H9 (cell line): ENCODE data around the gene PARVB. TPM values are rescaled to one million over a fixed set of nuclear protein-coding genes. Genes with fewer than 3 reads are reported as not detected.

ENCODE experiments used
- DNase-seq: peaks from one replicate; pipeline ENCODE4 v3.0.0-alpha.2; 2017
- H2AFZ ChIP-seq: one replicate; pipeline ENCODE4 v1.6.1; 2013; ENCODE audit warnings: mild to moderate bottlenecking, low read length, control low read depth, moderate library complexity
- H2AK5ac ChIP-seq: 2 replicates; pipeline ENCODE4 v1.6.1; 2013; ENCODE audit warnings: low read length, control low read depth, mixed read lengths; ENCODE audit not compliant: insufficient read length
- H2BK120ac ChIP-seq: one replicate; pipeline ENCODE4 v1.6.1; 2013; ENCODE audit warnings: low read depth, mild to moderate bottlenecking, low read length, control low read depth, inconsistent platforms; ENCODE audit not compliant: poor library complexity, severe bottlenecking
- H2BK12ac ChIP-seq: 2 replicates; pipeline ENCODE4 v1.6.1; 2013; ENCODE audit warnings: low read length, control low read depth, mixed read lengths, low read depth; ENCODE audit not compliant: insufficient read length
- H2BK15ac ChIP-seq: 2 replicates; pipeline ENCODE4 v1.6.1; 2013; ENCODE audit warnings: low read depth, low read length, control low read depth
- H2BK20ac ChIP-seq: one replicate; pipeline ENCODE4 v1.6.1; 2013; ENCODE audit warnings: low read depth, mild to moderate bottlenecking, low read length, control low read depth, inconsistent platforms; ENCODE audit not compliant: poor library complexity, severe bottlenecking
- H2BK5ac ChIP-seq: 2 replicates; pipeline ENCODE4 v1.6.1; 2013; ENCODE audit warnings: low read length, control low read depth, mixed read lengths; ENCODE audit not compliant: insufficient read length
- H3K14ac ChIP-seq: 2 replicates; pipeline ENCODE4 v1.6.1; 2013; ENCODE audit warnings: low read length, control low read depth; ENCODE audit not compliant: insufficient read depth
- H3K18ac ChIP-seq: 2 replicates; pipeline ENCODE4 v1.6.1; 2013; ENCODE audit warnings: low read depth, mild to moderate bottlenecking, mixed read lengths, low read length, control low read depth; ENCODE audit not compliant: insufficient read length
- H3K23ac ChIP-seq: 2 replicates; pipeline ENCODE4 v1.6.1; 2013; ENCODE audit warnings: low read length, control low read depth, mixed read lengths, low read depth; ENCODE audit not compliant: insufficient read length
- H3K23me2 ChIP-seq: 2 replicates; pipeline ENCODE4 v1.6.1; 2013; ENCODE audit warnings: low read depth, mild to moderate bottlenecking, mixed read lengths, low read length, control low read depth; ENCODE audit not compliant: insufficient read length, poor library complexity, severe bottlenecking
- H3K27ac ChIP-seq: 2 replicates; pipeline ENCODE4 v1.5.1; 2013; ENCODE audit warnings: low read length, control low read depth, mixed read lengths, low read depth; ENCODE audit not compliant: insufficient read length
- H3K27me3 ChIP-seq: 2 replicates; pipeline ENCODE4 v1.6.1; 2013; ENCODE audit warnings: low read length, control low read depth, inconsistent platforms; ENCODE audit not compliant: insufficient read depth
- H3K4ac ChIP-seq: 2 replicates; pipeline ENCODE4 v1.6.1; 2013; ENCODE audit warnings: low read depth, mild to moderate bottlenecking, control low read depth, inconsistent platforms, low read length, moderate library complexity
- H3K4me1 ChIP-seq: 2 replicates; pipeline ENCODE4 v1.6.1; 2013; ENCODE audit warnings: low read length, control low read depth, inconsistent platforms; ENCODE audit not compliant: insufficient read depth
- H3K4me2 ChIP-seq: 2 replicates; pipeline ENCODE4 v1.6.1; 2013; ENCODE audit warnings: low read length, control low read depth, mixed read lengths; ENCODE audit not compliant: insufficient read length, insufficient read depth
- H3K56ac ChIP-seq: 2 replicates; pipeline ENCODE4 v1.6.1; 2013; ENCODE audit warnings: low read depth, mild to moderate bottlenecking, mixed read lengths, low read length, control low read depth; ENCODE audit not compliant: insufficient read length
- H3K79me1 ChIP-seq: 2 replicates; pipeline ENCODE4 v1.6.1; 2013; ENCODE audit warnings: low read depth, mild to moderate bottlenecking, moderate library complexity, low read length, control low read depth, inconsistent platforms; ENCODE audit not compliant: insufficient read depth, poor library complexity, severe bottlenecking
- H3K79me2 ChIP-seq: 2 replicates; pipeline ENCODE4 v1.6.1; 2013; ENCODE audit warnings: low read length, control low read depth, inconsistent platforms; ENCODE audit not compliant: insufficient read depth
- H3K9ac ChIP-seq: 2 replicates; pipeline ENCODE4 v1.6.1; 2013; ENCODE audit warnings: low read length, control low read depth, mixed read lengths; ENCODE audit not compliant: insufficient read length; ENCODE audit errors: extremely low read depth
- H3K9me3 ChIP-seq: one replicate; pipeline ENCODE4 v1.6.1; 2013; ENCODE audit warnings: low read depth, low read length, inconsistent platforms; ENCODE audit not compliant: control insufficient read depth
- H3T11ph ChIP-seq: one replicate; pipeline ENCODE4 v1.6.1; 2013; ENCODE audit warnings: mild to moderate bottlenecking, low read length, control low read depth, inconsistent platforms
- H4K20me1 ChIP-seq: one replicate; pipeline ENCODE4 v1.6.1; 2013; ENCODE audit not compliant: control insufficient read depth, insufficient read length, insufficient read depth
- H4K5ac ChIP-seq: 2 replicates; pipeline ENCODE4 v1.6.1; 2013; ENCODE audit warnings: low read depth, mild to moderate bottlenecking, mixed read lengths, low read length, control low read depth; ENCODE audit not compliant: insufficient read length
- H4K8ac ChIP-seq: replicated peaks from 2 replicates; pipeline ENCODE4 v1.6.1; 2013; ENCODE audit warnings: low read length, control low read depth, mixed read lengths, low read depth; ENCODE audit not compliant: insufficient read length
- H4K91ac ChIP-seq: 2 replicates; pipeline ENCODE4 v1.6.1; 2013; ENCODE audit warnings: low read depth, mild to moderate bottlenecking, moderate library complexity, mixed read lengths, low read length, control low read depth; ENCODE audit not compliant: insufficient read length
- H3K27ac Mint-ChIP-seq, 3 experiments: 2 replicates in 2 of 3; 3 replicates in 1 of 3; pipeline ENCODE4 v1.8.0; 2020 to 2021; ENCODE audit warnings: mixed read lengths in 3 of 3, mild to moderate bottlenecking in 1 of 3, moderate library complexity in 1 of 3
- H3K27me3 Mint-ChIP-seq: 2 replicates; pipeline ENCODE4 v1.8.0; 2021; ENCODE audit warnings: low read depth, mild to moderate bottlenecking, moderate library complexity, mixed read lengths
- H3K36me3 Mint-ChIP-seq, 3 experiments: 2 replicates in 2 of 3; 3 replicates in 1 of 3; pipeline ENCODE4 v1.8.0; 2020 to 2021; ENCODE audit warnings: low read depth in 3 of 3, mixed read lengths in 3 of 3; ENCODE audit not compliant: insufficient read depth in 1 of 3
- H3K4me1 Mint-ChIP-seq, 2 experiments: 2 replicates each; pipeline ENCODE4 v1.8.0; 2020; ENCODE audit warnings: mixed read lengths in 2 of 2
- H3K4me3 Mint-ChIP-seq, 2 experiments: 2 replicates in 1 of 2; 3 replicates in 1 of 2; pipeline ENCODE4 v1.8.0; 2020 to 2021; ENCODE audit warnings: mild to moderate bottlenecking in 2 of 2, mixed read lengths in 2 of 2, moderate library complexity in 1 of 2
- H3K9me3 Mint-ChIP-seq, 2 experiments: 2 replicates in 1 of 2; 3 replicates in 1 of 2; pipeline ENCODE4 v1.8.0; 2020; ENCODE audit warnings: mild to moderate bottlenecking in 2 of 2, mixed read lengths in 2 of 2, moderate library complexity in 1 of 2
- CTCF ChIP-seq: fragments of 200-600 bp; sonication (generic); conservative IDR thresholded peaks from 3 replicates; pipeline ENCODE4 v1.8.0; 2021; ENCODE audit warnings: antibody characterized with exemption, mild to moderate bottlenecking
- WGBS: extraction: QIAGEN DNeasy Blood & Tissue Kit; methylation state at CpG from one replicate; pipeline ENCODE4 v1.1.7; 2013; ENCODE audit warnings: missing lambda C conversion rate, low lambda C conversion rate, mixed read lengths; ENCODE audit not compliant: insufficient read length; ENCODE audit errors: extremely low coverage; 5-methylcytosine and 5-hydroxymethylcytosine counted together
- total RNA-seq: library from RNA; stranded (reverse); gene quantifications from 2 replicates; pipeline ENCODE4 v1.2.1, GENCODE V29; 2021

Gene PARVB
- total RNA-seq, 1 experiment from 2014 or later, result 15.6 TPM

GRCh38 chr22:44196731-44197131 lies 172.6 kb downstream of the PARVB start:
- Mint-ChIP-seq H3K36me3 (no peaks in the 10 kb centered on the region), H3K9me3 (no peaks in the 10 kb centered on the region), H3K27me3 (peaks cover 10% of the 10 kb centered on the region), H3K27ac (no peak overlapping the region), H3K4me1 (peaks cover 5 to 22% of the 10 kb centered on the region in 2 experiments), H3K4me3 (no peak overlapping the region)
- Histone ChIP-seq H2BK20ac (no peak overlapping the region), H3K23ac (no peak overlapping the region), H3K4me2 (no peak overlapping the region), H3K4ac (no peak overlapping the region), H3K27me3 (no peaks in the 10 kb centered on the region), H3K4me1 (no peaks in the 10 kb centered on the region), H3K79me1 (no peaks in the 10 kb centered on the region), H4K20me1 (peaks cover 5% of the 10 kb centered on the region), H2AFZ (no peak overlapping the region), H2BK120ac (no peak overlapping the region), H4K8ac (no peak overlapping the region), H3T11ph (no peak overlapping the region), H3K14ac (no peak overlapping the region), H3K56ac (no peak overlapping the region), H4K5ac (no peak overlapping the region), H3K18ac (no peak overlapping the region), H3K79me2 (no peaks in the 10 kb centered on the region), H3K9me3 (no peaks in the 10 kb centered on the region), H3K23me2 (no peaks in the 10 kb centered on the region), H3K27ac (no peak overlapping the region), H2BK5ac (no peak overlapping the region), H2AK5ac (no peak overlapping the region), H2BK12ac (no peak overlapping the region), H3K9ac (no peak overlapping the region), H2BK15ac (no peak overlapping the region), H4K91ac (no peak overlapping the region)
- no peak for TF ChIP-seq CTCF
- WGBS, result no CpG with 5 or more reads among the region's 10 CpGs
- DNase-seq, result no peak
